Activated gamma-delta T cell (primary cell): ENCODE results near the gene STRIP1.

Source experiments
- DNase-seq: peaks from one replicate; lab custom pipeline; 2025; lab: John Stamatoyannopoulos, UW

Gene STRIP1

DNA sequence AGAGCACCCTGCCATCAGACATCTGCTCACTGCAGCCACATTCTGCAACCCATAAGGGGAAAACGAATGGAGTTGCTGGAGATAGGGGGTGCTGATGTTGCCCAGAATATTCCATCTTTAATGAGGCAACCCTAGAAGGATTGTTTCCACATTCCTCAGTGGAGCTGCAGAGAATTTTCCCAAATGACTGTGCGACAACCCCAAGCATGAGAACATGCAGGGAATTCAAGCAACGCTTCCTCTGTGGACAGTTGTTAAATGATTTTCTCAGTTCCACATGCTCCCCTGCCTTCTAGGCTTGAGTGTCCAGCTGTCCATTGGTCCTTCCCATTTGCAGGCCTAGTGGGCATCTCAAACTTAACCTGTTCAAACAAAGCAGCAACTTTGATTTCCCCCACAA, 57.4 kb downstream of the STRIP1 start:
- no peak for DNase-seq

DNA sequence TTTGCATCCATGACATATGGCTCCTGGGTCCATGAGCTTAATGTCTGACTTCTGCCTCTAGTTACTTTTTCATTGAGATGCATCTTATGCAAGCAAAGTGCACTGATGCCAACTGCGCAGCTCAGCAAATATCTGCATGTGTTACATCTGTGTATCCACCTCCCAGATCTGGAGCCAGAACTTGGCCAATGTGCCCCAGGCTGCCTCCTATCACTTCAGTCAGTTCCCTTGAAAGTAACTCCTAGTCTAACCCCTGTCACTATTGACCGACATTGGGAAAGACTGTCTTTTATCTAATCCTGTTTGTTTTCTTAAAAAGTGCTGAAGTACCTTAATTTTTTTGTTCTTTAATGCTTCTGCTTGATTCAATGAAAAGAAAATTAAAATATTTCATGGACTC, 58.6 kb downstream of the STRIP1 start:
- no peak for DNase-seq

DNA sequence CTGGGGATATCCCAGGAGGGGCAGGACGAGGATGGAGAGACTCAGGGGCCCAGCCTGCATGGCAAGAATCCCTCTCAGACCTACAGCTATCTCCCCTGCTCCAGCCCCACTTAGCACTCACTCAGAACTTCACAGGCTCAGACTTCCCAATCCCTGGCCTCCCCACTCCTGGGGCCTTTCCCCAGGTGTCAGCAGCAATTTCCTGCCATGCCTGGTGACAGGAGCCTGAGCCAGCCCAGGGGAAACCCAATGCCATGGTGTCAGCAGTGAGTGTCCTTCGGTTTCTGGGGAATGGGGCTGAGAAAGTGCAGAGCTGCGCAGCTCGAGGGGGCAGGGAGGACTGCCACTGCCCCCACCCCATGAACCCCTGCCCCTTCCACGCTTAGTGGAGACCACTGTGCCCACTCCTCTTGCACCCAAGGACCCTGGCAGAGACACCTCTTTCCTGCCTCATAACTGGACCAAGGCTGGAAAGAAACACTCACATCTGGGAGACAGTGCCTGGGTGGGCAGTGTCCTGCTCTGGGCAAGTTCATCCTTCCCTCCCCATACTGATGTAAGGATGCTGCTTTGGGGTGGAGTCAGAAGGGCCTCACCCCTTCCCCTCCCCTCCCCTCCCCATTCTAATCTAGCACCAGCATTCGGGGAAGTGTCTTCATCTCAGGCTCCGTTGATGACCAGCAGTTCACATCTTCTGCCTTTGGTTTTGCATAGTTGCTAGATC, 60.7 kb downstream of the STRIP1 start:
- DNase-seq = no peak

DNA sequence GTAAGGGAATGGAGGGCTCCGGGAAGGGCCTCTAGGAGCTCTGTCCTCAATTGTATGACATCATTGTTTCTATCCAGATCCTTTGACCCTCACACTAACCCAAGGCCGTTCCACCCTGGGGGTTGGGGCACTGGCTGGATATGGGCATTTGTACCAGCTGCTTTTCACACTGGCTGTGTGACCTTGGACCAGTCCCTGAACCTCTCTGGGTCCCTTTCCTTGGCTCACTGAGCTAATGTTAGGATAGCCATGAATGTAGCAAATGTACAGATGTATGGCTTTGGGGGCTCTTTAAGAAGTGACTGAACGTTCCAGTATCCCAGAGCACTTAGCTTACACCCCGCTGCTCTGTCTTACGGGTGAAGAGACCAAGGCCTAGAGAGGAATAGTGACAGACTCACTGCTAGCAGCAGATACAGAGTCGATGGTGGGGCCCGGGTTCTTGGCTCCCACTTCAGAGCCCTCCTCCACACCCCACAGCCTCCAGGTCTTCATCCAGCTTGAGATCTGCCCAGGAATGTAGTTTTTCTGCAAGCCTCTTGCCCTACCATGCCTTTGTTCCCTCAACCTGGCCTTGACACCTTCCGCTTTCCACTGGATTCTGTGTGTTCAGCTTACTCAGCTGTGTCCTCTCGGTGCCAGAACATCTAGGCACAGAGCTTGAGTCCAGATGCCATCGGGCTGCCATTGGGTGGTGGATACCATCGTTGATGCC, 63.2 kb downstream of the STRIP1 start:
- no peak for DNase-seq

DNA sequence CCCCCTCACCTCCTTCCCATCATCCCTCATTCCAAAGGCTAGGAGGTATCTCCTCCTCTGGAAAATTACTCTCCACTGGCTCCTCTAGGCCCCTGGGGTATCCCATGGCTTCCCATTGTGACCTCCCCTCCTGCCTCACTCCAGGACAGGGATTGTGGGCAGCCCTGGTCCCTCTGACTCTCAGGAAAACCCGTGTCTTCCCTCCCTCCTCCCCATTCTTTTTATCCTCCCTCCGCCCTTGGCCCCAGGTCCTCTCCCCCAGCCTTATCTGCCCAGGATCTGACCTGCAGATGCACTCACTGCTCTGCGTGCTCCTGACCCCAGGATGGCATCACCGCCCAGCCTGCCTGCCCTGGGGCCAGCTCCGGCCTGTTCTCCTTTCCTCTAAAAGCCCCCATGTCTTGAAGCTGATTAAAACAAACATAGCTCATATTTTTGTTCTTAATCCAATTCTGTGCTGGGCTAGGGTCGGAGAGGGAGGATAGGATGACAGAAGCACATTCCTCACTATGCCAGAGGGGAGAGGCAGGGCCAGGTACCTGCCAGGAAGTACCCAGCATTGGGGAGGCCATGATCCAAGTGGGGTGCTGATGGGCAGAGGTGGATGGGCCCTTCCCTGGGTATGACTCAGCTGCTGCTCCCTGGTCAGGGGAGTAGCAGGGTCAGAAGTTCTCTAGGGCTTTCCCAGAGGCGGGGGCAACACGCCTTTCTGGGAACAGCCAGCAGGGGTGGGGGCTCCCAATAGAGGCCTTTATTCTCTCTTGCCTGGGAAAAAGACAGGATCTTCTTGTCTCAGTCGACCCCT, 64.0 kb downstream of the STRIP1 start:
- no peak for DNase-seq

DNA sequence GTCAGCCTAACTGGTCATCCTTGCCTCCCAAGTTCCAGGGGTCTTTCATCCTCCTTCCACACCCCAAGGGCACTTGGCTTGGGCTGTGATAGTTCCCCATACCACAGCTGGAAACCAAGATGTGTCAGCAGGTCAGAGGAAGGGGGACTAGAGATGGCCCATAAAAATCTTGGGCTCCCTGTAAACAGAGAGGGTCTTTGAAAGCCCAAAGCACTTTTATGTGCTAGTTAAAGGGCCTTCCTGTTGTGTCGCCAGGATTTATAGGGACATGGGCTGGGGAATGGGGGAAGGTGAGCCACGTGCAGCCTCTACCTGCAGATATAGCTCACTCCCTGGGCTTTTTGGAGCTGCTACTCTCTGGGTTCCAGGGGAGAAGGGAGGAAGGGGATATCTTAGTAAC, 65.9 kb downstream of the STRIP1 start:
- no peak for DNase-seq

DNA sequence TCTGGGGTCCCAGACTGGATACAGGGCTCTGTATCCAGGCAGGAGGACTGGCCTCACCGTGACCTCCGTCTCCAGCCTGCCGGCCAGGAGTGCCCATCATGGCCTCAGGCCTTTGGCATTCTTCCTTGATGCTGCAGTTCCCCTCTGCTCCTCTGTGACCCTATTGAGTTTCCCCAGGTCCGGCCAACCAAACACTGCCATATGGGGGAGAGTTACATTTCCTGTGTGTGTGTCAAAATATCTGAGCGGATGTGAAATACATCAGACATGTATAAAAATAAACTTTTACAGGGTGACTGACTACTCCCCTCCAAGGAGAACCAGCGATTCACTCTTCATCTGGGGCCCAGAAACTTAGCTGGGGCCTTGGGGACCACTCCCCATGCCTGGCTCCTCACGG, 67.7 kb downstream of the STRIP1 start:
- DNase-seq = no peak
